PC-9 (cell line): ENCODE data around the gene IL20RA.

Source experiments
- CTCF ChIP-seq: fragments of 200-600 bp; sonication (generic); conservative IDR thresholded peaks from 2 replicates; pipeline ENCODE4 v1.6.1; 2017; ENCODE audit warnings: mixed run types, antibody characterized with exemption, mild to moderate bottlenecking, moderate library complexity
- EZH2 ChIP-seq: fragments of 200-600 bp; sonication (generic); IDR thresholded peaks from 2 replicates; pipeline ENCODE4 v1.8.0; 2017; ENCODE audit warnings: antibody characterized with exemption, low read depth

- no peak for TF ChIP-seq EZH2
- TF ChIP-seq CTCF, result no peak
Measured at GRCh38 chr6:137013031-137013430, 31.7 kb downstream of the IL20RA start.
